Spinal cord (tissue), 10 donors: ENCODE data around the gene CGRRF1. TPM values are rescaled to one million over a fixed set of nuclear protein-coding genes. Genes with fewer than 3 reads are reported as not detected.
A peak's percentile ranks its signal among the peaks of the same experiment; 100 is the strongest.

Experiments
- DNase-seq, 6 donors: peaks; one replicate each; pipeline versions ENCODE4 v3.0.0 to v3.0.0-alpha.2; 2013 to 2015; ENCODE audit warnings: low spot score in 6 of 6, low read depth in 4 of 6
- H3K27ac ChIP-seq: one replicate; pipeline ENCODE4 v1.5.1; 2013; ENCODE audit warnings: low read depth, low read length, control low read depth
- H3K27me3 ChIP-seq: one replicate; pipeline ENCODE4 v1.6.1; 2013; ENCODE audit warnings: low read length; ENCODE audit not compliant: control insufficient read depth, insufficient read depth
- H3K36me3 ChIP-seq: one replicate; pipeline ENCODE4 v1.6.1; 2013; ENCODE audit warnings: low read length; ENCODE audit not compliant: control insufficient read depth, insufficient read depth
- H3K4me1 ChIP-seq: one replicate; pipeline ENCODE4 v1.6.1; 2013; ENCODE audit warnings: low read length; ENCODE audit not compliant: control insufficient read depth, insufficient read depth
- H3K4me3 ChIP-seq: one replicate; pipeline ENCODE4 v1.5.1; 2013; ENCODE audit warnings: low read depth, low read length, control low read depth
- H3K9me3 ChIP-seq: one replicate; pipeline ENCODE4 v1.6.1; 2013; ENCODE audit warnings: low read length; ENCODE audit not compliant: control insufficient read depth, insufficient read depth
- WGBS: methylation state at CpG from one replicate; pipeline ENCODE4 v1.1.5; 2013; ENCODE audit warnings: missing lambda C conversion rate; ENCODE audit not compliant: insufficient coverage; 5-methylcytosine and 5-hydroxymethylcytosine counted together
- polyA plus RNA-seq, 2 donors: library from polyadenylated mRNA; unstranded; fragments of 120-200 nt; gene quantifications; one replicate each; pipeline ENCODE4 v1.2.1, GENCODE V29; 2013; ENCODE audit not compliant: insufficient read length in 2 of 2
- total RNA-seq, 2 donors: library from RNA; depleted of rRNA in 1 of 2; stranded (reverse); fragments of 120-200 nt in 1 of 2; fragments of >200 nt in 1 of 2; gene quantifications; one replicate each; pipeline versions ENCODE4 v1.2.3 to v1.2.4, GENCODE V29; 2013 to 2014
- donor health status: healthy.

CGRRF1 gene
- total and polyA plus RNA-seq, 4 donors = 20.4 to 40.7 (median 34.1) TPM

DNA sequence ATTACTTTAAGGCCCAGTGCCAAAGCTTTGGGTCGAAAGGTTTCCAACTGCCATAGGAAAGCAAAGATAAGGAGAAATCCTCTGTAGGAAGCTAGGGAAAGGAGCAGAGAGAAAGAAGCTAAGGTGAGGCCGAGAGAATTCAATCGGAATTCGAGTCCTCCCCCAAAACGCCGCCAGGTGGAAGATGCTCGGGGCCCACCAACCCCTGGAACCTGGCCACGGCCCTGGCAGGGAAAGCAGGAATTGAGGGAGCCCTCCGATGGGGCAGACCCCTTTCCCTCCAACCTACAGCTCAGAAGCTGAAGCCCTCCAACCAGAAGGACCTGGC is 21.4 kb upstream of the CGRRF1 start:
- 0% methylated on average over 8 of the region's 9 CpGs for WGBS
- Histone ChIP-seq H3K4me3 (peak overlapping the region; percentile 88), H3K4me1 (peaks cover 18% of the 10 kb centered on the region), H3K27ac (peak overlapping the region; percentile 95), H3K9me3 (no peaks in the 10 kb centered on the region), H3K27me3 (no peaks in the 10 kb centered on the region), H3K36me3 (no peaks in the 10 kb centered on the region)
- peak in 1 of 6 donors; percentile 33 for DNase-seq

DNA sequence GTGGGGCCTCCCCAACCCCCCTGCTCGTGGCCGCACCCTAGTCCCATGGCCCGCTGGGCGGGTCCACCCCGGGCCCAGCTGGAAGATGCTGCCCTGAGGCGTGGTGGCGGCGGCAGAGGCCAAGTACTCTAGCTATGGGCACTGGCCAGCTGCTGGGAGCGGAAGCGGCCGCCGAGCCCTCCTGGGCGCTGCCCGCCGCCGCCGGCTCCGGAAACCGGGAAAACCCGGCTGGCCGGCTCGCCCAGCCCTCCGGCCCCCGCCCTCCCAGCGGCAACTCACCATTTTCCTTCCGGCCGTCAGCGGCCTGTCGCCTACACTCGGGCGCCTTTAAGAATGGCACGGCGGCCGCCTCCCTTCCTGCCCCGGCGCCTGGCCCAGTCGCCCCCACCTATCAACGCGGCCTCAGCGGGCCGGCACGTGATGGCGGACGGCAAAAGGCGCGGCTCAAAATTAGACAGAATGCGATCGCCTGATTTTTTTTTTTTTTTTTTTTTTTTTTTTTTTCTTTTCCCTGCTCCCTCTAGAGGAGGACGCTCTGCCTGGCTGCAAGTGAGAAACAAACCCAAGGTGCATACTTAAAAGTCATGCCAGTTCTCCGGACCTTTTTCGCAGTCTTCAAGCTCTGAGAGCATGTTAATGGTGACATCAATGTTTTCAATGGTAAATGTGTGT is 20.9 kb upstream of the CGRRF1 start, which contains the start of gene GMFB:
TSS of gene GMFB (minus strand) at position 335 of the 672 bp plus-strand sequence. CDS start at position 282, 53 bp downstream.
- no peaks in the 10 kb centered on the region for H3K36me3 ChIP-seq
- peak within 1 kb of the TSS; percentile 95 for H3K27ac ChIP-seq
- peak within 1 kb of the TSS; percentile 88 for H3K4me3 ChIP-seq
- no peaks in the 10 kb centered on the region for H3K27me3 ChIP-seq
- H3K4me1 ChIP-seq = peaks cover 18% of the 10 kb centered on the region
- under 1% methylated on average over 41 of the region's 51 CpGs for WGBS
- DNase-seq = peak; percentile 76 to 97 (median 84)
- H3K9me3 ChIP-seq = no peaks in the 10 kb centered on the region

DNA sequence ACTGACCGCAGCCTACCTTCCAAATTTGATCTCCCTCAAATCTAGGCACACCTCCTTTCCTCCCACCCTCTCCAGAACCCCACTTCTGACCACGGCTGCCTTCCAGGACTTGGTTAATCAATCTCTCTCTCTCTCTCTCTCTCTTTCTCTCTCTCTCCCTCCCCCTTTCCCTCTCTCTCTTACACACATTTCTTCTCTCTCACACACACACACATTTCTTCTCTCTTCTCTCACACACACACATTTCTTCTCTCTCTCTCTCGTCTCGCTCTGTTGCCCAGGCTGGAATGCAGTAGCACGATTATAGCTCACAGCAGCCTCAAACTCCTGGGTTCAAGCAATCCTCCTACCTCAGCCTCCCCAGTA is 20.4 kb upstream of the CGRRF1 start:
- Histone ChIP-seq H3K27ac (peak overlapping the region; percentile 95), H3K4me3 (peak overlapping the region; percentile 88), H3K4me1 (peaks cover 18% of the 10 kb centered on the region), H3K9me3 (no peaks in the 10 kb centered on the region), H3K36me3 (no peaks in the 10 kb centered on the region), H3K27me3 (no peaks in the 10 kb centered on the region)
- DNase-seq = no peak
- WGBS = 19% methylated on average over 3 of the region's 5 CpGs

DNA sequence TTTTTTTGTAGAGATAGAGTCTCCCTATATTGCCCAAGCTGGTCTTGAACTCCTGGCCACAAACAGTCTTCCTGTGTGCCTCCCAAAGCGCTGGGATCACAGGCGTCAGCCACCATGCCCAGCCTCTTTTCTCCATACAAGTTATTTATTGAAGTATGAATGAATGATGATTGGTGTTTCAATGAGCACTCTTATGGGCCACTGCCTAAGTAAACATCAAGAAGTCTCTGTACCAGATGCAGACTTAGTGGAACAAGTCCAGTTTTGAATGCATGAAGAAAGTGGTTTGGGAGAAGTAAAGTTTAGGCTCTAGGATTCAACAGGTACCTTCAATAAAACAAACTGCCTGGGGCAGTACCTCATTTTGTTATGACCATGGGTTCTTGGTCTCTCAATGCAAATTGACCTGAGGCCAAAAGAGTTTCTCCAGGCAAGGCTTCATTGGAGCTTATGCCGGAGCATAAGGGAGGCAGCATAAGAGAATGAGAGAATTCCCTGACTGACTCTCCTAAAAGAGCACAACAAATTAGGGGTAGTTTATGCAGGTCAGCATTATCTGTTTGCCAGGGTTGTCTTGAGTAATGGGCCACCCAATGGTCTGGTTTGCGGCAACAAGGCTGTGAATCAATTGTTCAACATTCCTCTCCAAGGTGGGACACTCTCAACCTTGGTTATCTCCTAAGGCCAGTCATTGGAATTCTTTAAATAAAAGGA is 19.8 kb upstream of the CGRRF1 start:
- Histone ChIP-seq H3K27me3 (no peaks in the 10 kb centered on the region), H3K4me1 (peaks cover 18% of the 10 kb centered on the region), H3K4me3 (no peak overlapping the region), H3K36me3 (no peaks in the 10 kb centered on the region), H3K27ac (no peak overlapping the region), H3K9me3 (no peaks in the 10 kb centered on the region)
- DNase-seq = no peak
- 95% methylated on average over 2 of the region's 4 CpGs for WGBS

DNA sequence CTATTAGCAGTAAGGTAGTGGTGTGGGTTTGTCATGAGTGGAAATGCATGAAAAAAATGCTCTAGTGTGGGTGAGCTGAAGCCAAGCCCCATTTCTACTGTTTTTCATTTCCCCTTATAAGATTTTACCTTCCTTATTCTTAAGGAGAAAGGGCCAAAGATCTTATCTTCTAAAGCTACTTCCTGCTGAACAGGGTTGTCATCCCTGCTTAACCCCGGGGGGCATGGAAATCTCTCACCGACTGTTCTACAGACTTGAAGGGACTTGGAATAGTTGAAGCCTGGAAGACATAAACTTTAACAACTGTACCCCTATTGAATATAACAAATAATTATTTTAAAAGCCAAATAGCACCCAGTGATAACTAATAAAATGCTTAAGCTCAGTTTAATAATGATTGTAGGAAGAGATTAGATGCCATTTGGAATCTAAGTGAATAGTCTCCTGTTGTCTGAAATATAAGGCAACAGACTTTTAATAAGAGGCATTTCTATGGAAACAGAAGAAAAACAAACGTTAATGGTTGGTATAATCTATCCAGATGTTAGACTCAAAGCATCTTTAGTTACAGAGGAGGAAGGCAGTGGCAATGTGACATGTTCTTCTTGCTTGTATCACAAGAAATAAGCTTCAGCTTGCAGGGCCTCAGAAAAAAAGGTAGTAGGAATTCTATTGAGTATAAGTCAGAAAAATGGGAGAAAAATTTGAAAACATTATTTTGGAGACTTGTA is 19.1 kb upstream of the CGRRF1 start:
- H3K4me3 ChIP-seq = no peak overlapping the region
- no peak overlapping the region for H3K27ac ChIP-seq
- H3K4me1 ChIP-seq = peaks cover 18% of the 10 kb centered on the region
- no peaks in the 10 kb centered on the region for H3K36me3 ChIP-seq
- H3K27me3 ChIP-seq = no peaks in the 10 kb centered on the region
- no CpG with 5 or more reads among the region's 3 CpGs for WGBS
- DNase-seq = peak in 1 of 6 donors; percentile 34
- H3K9me3 ChIP-seq = no peaks in the 10 kb centered on the region

DNA sequence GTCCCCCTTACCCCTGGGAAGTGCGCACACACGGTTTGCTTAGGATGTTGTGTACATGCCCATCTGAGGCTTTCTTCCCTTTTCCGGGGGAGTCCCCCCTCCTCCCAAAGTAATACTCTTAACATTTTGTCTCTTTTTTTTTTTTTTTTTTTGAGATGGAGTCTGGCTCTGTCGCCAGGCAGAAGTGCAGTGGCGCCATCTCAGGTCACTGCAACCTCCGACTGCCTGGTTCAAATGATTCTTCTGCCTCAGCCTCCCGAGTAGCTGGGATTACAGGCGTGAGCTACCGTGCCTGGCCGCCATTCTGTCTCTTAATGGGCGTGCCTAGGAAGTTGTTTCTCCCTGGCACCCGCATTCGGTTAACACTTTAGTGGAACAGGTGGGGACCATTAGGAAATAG is 16.4 kb upstream of the CGRRF1 start:
- DNase-seq = no peak
- peaks cover 8% of the 10 kb centered on the region for H3K4me1 ChIP-seq
- 65% methylated on average over 8 of the region's 13 CpGs for WGBS

DNA sequence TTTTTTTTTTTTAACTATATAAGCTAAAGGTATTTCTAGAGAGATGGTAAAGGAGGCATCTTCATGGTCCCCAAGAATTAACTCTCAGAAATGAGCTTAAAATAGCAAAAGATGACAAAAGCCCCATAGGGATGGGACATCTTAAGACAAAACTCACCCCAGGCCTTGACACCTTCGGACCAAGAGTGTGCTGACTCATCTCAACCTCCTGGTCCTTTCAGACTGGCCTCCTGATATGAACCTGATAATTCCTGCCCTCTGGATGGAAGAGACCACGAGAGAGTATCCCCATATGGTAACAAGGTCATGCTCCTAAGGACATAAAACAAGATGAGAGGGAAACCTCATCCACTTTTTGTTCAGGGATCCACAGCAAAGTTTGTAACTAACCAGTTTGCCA is 12.5 kb upstream of the CGRRF1 start:
- Histone ChIP-seq H3K4me3 (no peak overlapping the region), H3K9me3 (no peaks in the 10 kb centered on the region), H3K36me3 (no peaks in the 10 kb centered on the region), H3K27me3 (no peaks in the 10 kb centered on the region), H3K27ac (no peak overlapping the region), H3K4me1 (no peaks in the 10 kb centered on the region)
- WGBS = no CpG with 5 or more reads among the region's 2 CpGs
- no peak for DNase-seq

More for the DNA sequence above, 16.4 kb upstream of the CGRRF1 start:
- no peak overlapping the region for H3K27ac ChIP-seq
- H3K27me3 ChIP-seq = no peaks in the 10 kb centered on the region
- no peak overlapping the region for H3K4me3 ChIP-seq
- H3K36me3 ChIP-seq = no peaks in the 10 kb centered on the region
- no peaks in the 10 kb centered on the region for H3K9me3 ChIP-seq

DNA sequence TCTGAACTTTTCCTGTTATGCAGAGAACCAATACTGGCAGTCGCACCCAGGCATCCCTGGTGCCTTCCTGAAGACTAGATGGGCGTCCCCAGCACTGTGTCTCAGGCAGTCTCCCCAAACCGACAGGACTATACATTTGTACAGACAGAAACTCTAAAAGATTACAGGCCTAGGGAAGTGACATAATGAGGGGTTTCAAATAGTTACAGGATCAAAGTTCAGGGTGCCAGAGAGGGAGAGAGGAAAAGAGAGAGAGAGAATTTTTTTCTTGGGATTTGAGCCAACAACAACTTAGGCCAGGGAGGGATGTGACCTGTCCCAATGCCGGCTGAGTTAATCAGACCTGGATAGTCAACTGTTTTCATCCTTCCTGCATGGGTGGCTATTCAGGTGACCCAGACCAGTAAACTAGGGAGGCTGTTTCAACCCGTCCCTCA is 11.6 kb upstream of the CGRRF1 start:
- DNase-seq = no peak
- WGBS = 100% methylated on average over 2 of the region's 5 CpGs
- no peaks in the 10 kb centered on the region for H3K36me3 ChIP-seq
- no peaks in the 10 kb centered on the region for H3K27me3 ChIP-seq
- H3K9me3 ChIP-seq = no peaks in the 10 kb centered on the region
- H3K4me1 ChIP-seq = no peaks in the 10 kb centered on the region
- H3K4me3 ChIP-seq = no peak overlapping the region
- H3K27ac ChIP-seq = no peak overlapping the region

DNA sequence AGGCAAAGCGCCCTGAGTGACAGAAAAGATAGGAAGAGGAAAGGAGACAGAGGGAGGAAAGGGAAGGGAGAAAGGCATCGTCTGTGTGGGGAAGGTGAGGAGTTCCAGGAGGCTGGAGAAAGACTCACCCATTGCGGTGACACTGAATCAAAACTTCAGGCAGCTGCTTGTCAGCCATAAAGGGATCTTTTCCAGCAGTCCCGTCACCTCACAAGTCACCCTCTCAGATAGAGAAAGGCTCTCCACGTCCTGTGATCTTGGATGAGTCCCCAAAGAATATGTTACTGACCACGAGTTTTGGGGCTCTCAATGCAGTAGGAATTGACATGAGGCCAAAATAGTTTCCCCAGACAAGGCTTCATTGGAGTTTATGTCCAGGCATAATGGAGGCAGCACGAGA is 11.1 kb upstream of the CGRRF1 start:
- DNase-seq = no peak
- no peaks in the 10 kb centered on the region for H3K4me1 ChIP-seq
- no peaks in the 10 kb centered on the region for H3K36me3 ChIP-seq
- WGBS = 83% methylated on average over 6 of the region's 7 CpGs
- H3K9me3 ChIP-seq = no peaks in the 10 kb centered on the region
- no peak overlapping the region for H3K4me3 ChIP-seq
- no peaks in the 10 kb centered on the region for H3K27me3 ChIP-seq
- H3K27ac ChIP-seq = no peak overlapping the region
